DOHH2 (cell line): ENCODE results near the gene PEX6.

Experiments
- EZH2phosphoT487 ChIP-seq: fragments of 200-600 bp; sonication (generic); IDR thresholded peaks from 2 replicates; pipeline ENCODE4 v1.6.1; 2017; ENCODE audit warnings: borderline replicate concordance, mild to moderate bottlenecking, antibody characterized with exemption, low read length, moderate library complexity, mixed read lengths
- TF ChIP-seq, protein P1 (sequence below): fragments of 200-600 bp; sonication (generic); IDR thresholded peaks from one replicate; pipeline ENCODE4 v1.5.1; 2014; ENCODE audit warnings: antibody characterized with exemption, mild to moderate bottlenecking, low read depth, low read length; ENCODE audit not compliant: poor library complexity, severe bottlenecking

DNA sequence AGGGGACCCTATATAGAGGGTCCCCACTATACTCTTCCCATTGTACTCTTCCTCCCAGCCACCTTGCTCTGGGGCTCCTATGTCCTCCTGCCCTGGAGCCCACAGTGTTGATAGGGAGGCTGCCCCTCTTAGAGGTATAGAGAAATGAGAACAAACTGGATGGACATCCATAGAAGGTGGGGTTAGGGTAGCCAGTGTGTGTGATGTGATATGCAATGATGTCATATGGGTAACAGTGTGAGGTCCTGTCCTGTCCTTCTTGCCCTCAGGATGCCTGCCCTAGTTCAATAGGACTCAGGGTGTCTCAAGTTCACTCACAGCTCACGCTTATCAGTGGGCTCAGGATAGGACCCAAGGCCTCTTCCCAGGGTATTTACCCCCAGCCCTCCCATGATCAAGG lies 62.7 kb downstream of the PEX6 start:
- TF ChIP-seq, protein P1, sequence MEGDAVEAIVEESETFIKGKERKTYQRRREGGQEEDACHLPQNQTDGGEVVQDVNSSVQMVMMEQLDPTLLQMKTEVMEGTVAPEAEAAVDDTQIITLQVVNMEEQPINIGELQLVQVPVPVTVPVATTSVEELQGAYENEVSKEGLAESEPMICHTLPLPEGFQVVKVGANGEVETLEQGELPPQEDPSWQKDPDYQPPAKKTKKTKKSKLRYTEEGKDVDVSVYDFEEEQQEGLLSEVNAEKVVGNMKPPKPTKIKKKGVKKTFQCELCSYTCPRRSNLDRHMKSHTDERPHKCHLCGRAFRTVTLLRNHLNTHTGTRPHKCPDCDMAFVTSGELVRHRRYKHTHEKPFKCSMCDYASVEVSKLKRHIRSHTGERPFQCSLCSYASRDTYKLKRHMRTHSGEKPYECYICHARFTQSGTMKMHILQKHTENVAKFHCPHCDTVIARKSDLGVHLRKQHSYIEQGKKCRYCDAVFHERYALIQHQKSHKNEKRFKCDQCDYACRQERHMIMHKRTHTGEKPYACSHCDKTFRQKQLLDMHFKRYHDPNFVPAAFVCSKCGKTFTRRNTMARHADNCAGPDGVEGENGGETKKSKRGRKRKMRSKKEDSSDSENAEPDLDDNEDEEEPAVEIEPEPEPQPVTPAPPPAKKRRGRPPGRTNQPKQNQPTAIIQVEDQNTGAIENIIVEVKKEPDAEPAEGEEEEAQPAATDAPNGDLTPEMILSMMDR = no peak
- TF ChIP-seq EZH2phosphoT487 = no peak
